ENCODE data around the gene ANKRD34C.
"Not testable (repeated sequence)": the region's sequence is repeated elsewhere in the genome, so short reads cannot be mapped to it uniquely, and the experiment has no call there.

The ANKRD34C gene

GRCh38 chr15:79310985-79311900 is 28.7 kb downstream of the ANKRD34C start, which contains the start of gene TMED3:
TSS of gene TMED3 (plus strand) at chr15:79311112. CDS start at chr15:79311250, 138 bp downstream.
- DNase-seq (ENCODE audit: low read depth, low spot score), result peak; percentile 56

DNA sequence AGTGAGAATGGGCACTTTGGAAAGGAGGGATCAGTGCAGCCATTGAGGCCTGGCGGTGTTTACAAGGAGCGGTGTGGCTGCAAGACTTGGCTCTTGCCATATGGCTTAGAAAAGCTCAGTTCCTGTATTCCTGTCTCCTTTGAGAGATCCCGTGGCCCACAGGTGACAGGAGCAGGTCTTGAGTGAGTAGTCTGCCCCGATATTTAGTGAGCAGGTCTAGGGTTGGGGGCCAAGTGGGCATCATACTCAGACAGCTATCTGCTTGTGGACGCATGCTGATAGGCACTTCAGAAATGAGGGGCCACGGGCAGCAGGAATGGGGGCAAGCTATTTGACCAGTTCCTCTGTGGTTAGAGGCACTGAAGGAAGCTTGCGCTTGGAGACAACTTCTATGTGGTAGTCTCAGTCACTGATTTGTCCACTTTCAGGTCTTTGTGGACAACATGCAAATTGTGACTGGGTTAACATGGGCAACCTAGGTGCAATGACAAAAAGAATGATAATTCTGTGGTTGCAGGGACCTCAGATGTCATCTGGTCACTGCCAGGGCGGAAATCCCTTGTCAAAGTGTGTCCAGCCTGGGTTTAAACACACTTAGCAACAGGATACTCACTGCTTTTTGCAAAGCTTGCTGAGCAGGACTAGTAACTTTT is 29.5 kb downstream of the ANKRD34C start:
- DNase-seq (ENCODE audit: low read depth, low spot score), result no peak

DNA sequence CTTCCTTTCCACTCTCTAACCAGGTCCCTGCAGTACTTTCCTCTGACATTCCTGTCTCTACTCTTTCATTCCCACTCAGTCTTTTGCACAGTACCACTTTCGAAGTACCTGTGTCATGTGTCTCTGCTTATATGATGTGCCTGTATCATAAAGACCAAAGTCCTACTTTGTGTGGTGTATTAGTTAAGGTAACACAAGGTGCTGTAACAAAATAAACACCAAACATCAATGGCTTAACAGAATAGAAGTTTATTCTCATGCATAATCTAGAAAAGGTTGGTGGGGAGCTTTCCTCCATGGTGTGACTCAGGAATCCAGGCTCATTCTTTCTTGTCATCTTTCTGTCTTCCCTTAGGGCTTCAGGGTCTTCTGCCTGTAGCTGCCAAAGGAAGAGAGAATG is 31.7 kb downstream of the ANKRD34C start:
- DNase-seq (ENCODE audit: low read depth, low spot score), result no peak

DNA sequence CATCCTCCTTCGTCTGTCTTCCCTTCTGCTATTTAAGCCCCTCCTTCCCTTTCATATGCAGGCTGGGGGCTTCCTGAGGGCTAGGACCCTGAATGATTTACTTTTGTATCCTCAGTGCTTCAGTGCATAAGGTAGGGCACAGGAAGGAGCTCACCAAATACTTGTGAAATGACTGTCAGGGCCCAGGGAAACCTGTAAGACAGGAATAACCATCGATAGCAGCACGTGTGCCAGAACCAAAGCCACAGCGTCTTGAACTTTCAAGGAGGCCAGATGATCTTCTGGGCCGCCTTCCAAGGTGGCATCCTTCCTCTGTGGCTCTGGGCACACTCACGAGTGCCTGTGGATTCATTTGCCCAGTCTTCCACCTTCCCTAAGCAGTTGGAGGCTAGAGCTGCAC is 32.3 kb downstream of the ANKRD34C start:
- no peak for DNase-seq (ENCODE audit: low read depth, low spot score)

- no peak for DNase-seq (ENCODE audit: low read depth, low spot score)
Measured at GRCh38 chr15:79315623-79316328, 33.3 kb downstream of the ANKRD34C start.

DNA sequence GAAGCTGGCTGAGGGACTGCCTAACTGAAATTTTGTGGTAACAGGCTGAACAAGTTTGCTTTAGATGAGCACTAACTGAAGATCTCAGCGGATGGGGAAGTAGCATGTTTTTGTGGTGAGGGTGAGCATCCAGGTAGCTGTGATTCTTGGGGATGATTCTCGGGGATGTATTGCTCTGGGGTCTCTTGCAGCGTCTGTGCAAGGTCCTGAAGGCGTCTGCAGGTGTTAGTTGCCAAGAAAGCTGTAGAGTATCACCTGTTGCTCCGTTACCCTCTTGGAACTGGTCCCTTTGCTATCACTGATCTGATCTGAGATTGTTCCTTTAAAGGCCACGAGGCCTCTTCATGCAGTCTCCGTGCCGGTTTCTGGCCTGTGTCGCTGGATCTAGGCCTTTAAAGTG is 34.3 kb downstream of the ANKRD34C start:
- DNase-seq (ENCODE audit: low read depth, low spot score), result no peak

DNA sequence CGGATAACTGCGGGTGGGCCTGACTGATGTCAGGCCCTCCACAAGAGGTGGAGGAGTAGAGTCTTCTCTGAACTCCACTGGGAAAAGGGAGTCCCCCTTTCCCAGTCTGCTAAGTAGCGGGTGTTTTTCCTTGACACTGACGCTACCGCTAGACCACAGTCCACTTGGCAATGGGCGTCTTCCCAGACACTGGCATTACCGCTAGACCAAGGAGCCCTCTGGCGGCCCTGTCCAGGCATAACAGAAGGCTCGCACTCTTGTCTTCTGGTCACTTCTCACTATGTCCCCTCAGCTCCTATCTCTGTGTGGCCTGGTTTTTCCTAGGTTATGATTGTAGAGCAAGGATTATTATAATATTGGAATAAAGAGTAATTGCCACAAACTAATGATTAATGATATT is 37.5 kb downstream of the ANKRD34C start:
- not testable (repeated sequence) for DNase-seq (ENCODE audit: low read depth, low spot score)

- no peak for DNase-seq (ENCODE audit: low read depth, low spot score)
Measured at GRCh38 chr15:79321876-79322275, 39.4 kb downstream of the ANKRD34C start.

GRCh38 chr15:79322306-79322705 is 39.8 kb downstream of the ANKRD34C start:
- DNase-seq (ENCODE audit: low read depth, low spot score), result no peak

GRCh38 chr15:79322945-79323344 is 40.4 kb downstream of the ANKRD34C start:
- no peak for DNase-seq (ENCODE audit: low read depth, low spot score)

GRCh38 chr15:79329171-79329611 is 46.7 kb downstream of the ANKRD34C start:
- DNase-seq (ENCODE audit: low read depth, low spot score), result no peak

All from iPS DF 19.7 (cell line).